ENCODE measurements around the gene GUK1.
A peak's percentile ranks its signal among the peaks of the same experiment; 100 is the strongest.

GUK1 gene

GRCh38 chr1:228122921-228123441 lies 17.1 kb upstream of the GUK1 start:
- no peak overlapping the region for H2AFZ ChIP-seq (ENCODE audit: low read depth, low read length)
- no peak for ATAC-seq (ENCODE audit: insufficient read depth, low read depth)
- H3K4me2 ChIP-seq (ENCODE audit: insufficient read depth, low read length): no peak overlapping the region

GRCh38 chr1:228123505-228123904 lies 16.6 kb upstream of the GUK1 start:
- no peak for ATAC-seq (ENCODE audit: insufficient read depth, low read depth)
- Histone ChIP-seq H3K4me3 (ENCODE audit: low read depth in 1 of 2, low read length in 2 of 2) (no peak overlapping the region), H2AFZ (ENCODE audit: low read depth, low read length) (no peak overlapping the region), H3K79me2 (ENCODE audit: insufficient read depth, low read length) (no peaks in the 10 kb centered on the region), H3K9me3 (ENCODE audit: insufficient read depth, low read length, severe bottlenecking) (peaks cover 6% of the 10 kb centered on the region), H4K20me1 (ENCODE audit: insufficient read depth, low read length) (no peaks in the 10 kb centered on the region), H3K27me3 (ENCODE audit: insufficient read depth, low read length, poor library complexity) (peaks cover 9% of the 10 kb centered on the region), H3K4me1 (ENCODE audit: insufficient read depth, low read length) (no peaks in the 10 kb centered on the region), H3K27ac (ENCODE audit: low read length) (no peak overlapping the region), H3K9ac (ENCODE audit: low read depth, low read length) (no peak overlapping the region), H3K36me3 (ENCODE audit: insufficient read depth, low read length) (no peaks in the 10 kb centered on the region), H3K4me2 (ENCODE audit: insufficient read depth, low read length) (no peak overlapping the region)
- TF ChIP-seq CTCF (IDR thresholded peaks at IDR 0.05; ENCODE audit: borderline replicate concordance, extremely low read depth, low read length, poor library complexity, severe bottlenecking) (no peak), EZH2 (IDR thresholded peaks at IDR 0.05; ENCODE audit: borderline replicate concordance, low read depth, low read length, severe bottlenecking) (no peak)
- DNase-seq: no peak

More at GRCh38 chr1:228122921-228123441, 17.1 kb upstream of the GUK1 start:
- Histone ChIP-seq H3K9ac (ENCODE audit: low read depth, low read length) (no peak overlapping the region), H3K36me3 (ENCODE audit: insufficient read depth, low read length) (no peaks in the 10 kb centered on the region), H3K4me1 (ENCODE audit: insufficient read depth, low read length) (no peaks in the 10 kb centered on the region), H4K20me1 (ENCODE audit: insufficient read depth, low read length) (no peaks in the 10 kb centered on the region), H3K27me3 (ENCODE audit: insufficient read depth, low read length, poor library complexity) (peaks cover 9% of the 10 kb centered on the region), H3K9me3 (ENCODE audit: insufficient read depth, low read length, severe bottlenecking) (peaks cover 9% of the 10 kb centered on the region), H3K27ac (ENCODE audit: low read length) (no peak overlapping the region), H3K79me2 (ENCODE audit: insufficient read depth, low read length) (no peaks in the 10 kb centered on the region), H3K4me3 (ENCODE audit: low read depth in 1 of 2, low read length in 2 of 2) (no peak overlapping the region)
- TF ChIP-seq EZH2 (IDR thresholded peaks at IDR 0.05; ENCODE audit: borderline replicate concordance, low read depth, low read length, severe bottlenecking): no peak
- no peak for TF ChIP-seq CTCF (IDR thresholded peaks at IDR 0.05; ENCODE audit: borderline replicate concordance, extremely low read depth, low read length, poor library complexity, severe bottlenecking)
- no peak for DNase-seq

- no peaks in the 10 kb centered on the region for H3K9me3 ChIP-seq (ENCODE audit: insufficient read depth, low read length, severe bottlenecking)
- H3K4me2 ChIP-seq (ENCODE audit: insufficient read depth, low read length): no peak overlapping the region
- H2AFZ ChIP-seq (ENCODE audit: low read depth, low read length): peak overlapping the region; percentile 41; the same call in 1 of the 2 replicates
- no peak for ATAC-seq (ENCODE audit: insufficient read depth, low read depth)
- no peak for TF ChIP-seq CTCF (IDR thresholded peaks at IDR 0.05; ENCODE audit: borderline replicate concordance, extremely low read depth, low read length, poor library complexity, severe bottlenecking)
- TF ChIP-seq EZH2 (IDR thresholded peaks at IDR 0.05; ENCODE audit: borderline replicate concordance, low read depth, low read length, severe bottlenecking): no peak
- H3K79me2 ChIP-seq (ENCODE audit: insufficient read depth, low read length): no peaks in the 10 kb centered on the region
- no peaks in the 10 kb centered on the region for H3K4me1 ChIP-seq (ENCODE audit: insufficient read depth, low read length)
- H3K36me3 ChIP-seq (ENCODE audit: insufficient read depth, low read length): no peaks in the 10 kb centered on the region
- H4K20me1 ChIP-seq (ENCODE audit: insufficient read depth, low read length): no peaks in the 10 kb centered on the region
- H3K4me3 ChIP-seq (ENCODE audit: low read depth in 1 of 2, low read length in 2 of 2): no peak overlapping the region
- DNase-seq: no peak
- peaks cover 9% of the 10 kb centered on the region for H3K27me3 ChIP-seq (ENCODE audit: insufficient read depth, low read length, poor library complexity)
- no peak overlapping the region for H3K9ac ChIP-seq (ENCODE audit: low read depth, low read length)
- H3K27ac ChIP-seq (ENCODE audit: low read length): no peak overlapping the region
These were observed 14.9 kb upstream of the GUK1 start for GRCh38 chr1:228125185-228125584.
